Bone marrow (tissue), 2 donors: ENCODE results near the gene BTBD1.
"Not testable (repeated sequence)": the region's sequence is repeated elsewhere in the genome, so short reads cannot be mapped to it uniquely, and the experiment has no call there.

Experiments
- DNase-seq, 2 donors: peaks; one replicate each; lab custom pipeline; 2025; lab: John Stamatoyannopoulos, UW

The BTBD1 gene

GRCh38 chr15:83092309-83092976 lies 25.4 kb upstream of the BTBD1 start:
- peak; percentile 17 to 70 for DNase-seq

GRCh38 chr15:83091965-83092308 lies 24.9 kb upstream of the BTBD1 start:
- DNase-seq = not testable (repeated sequence)

GRCh38 chr15:83090465-83090864 lies 23.4 kb upstream of the BTBD1 start:
- DNase-seq = no peak

- no peak for DNase-seq
These were observed 21.8 kb upstream of the BTBD1 start for GRCh38 chr15:83088876-83089275.

- no peak for DNase-seq
These were observed 20.5 kb upstream of the BTBD1 start for GRCh38 chr15:83087576-83087975.

GRCh38 chr15:83085864-83086552 lies 19.0 kb upstream of the BTBD1 start:
- not testable (repeated sequence) for DNase-seq

- not testable (repeated sequence) for DNase-seq
These were observed 18.4 kb upstream of the BTBD1 start for GRCh38 chr15:83085461-83085860.

- no peak for DNase-seq
These were observed 15.8 kb upstream of the BTBD1 start for GRCh38 chr15:83082730-83083386.

- DNase-seq = no peak
These were observed 14.4 kb upstream of the BTBD1 start for GRCh38 chr15:83081256-83082014.

- no peak for DNase-seq
These were observed 11.7 kb upstream of the BTBD1 start for GRCh38 chr15:83078712-83079111.

- DNase-seq = no peak
These were observed 10.6 kb upstream of the BTBD1 start for GRCh38 chr15:83077491-83078230.

GRCh38 chr15:83069211-83069642 lies 2.2 kb upstream of the BTBD1 start:
- DNase-seq = not testable (repeated sequence)

GRCh38 chr15:83068054-83068453 lies 1.0 kb upstream of the BTBD1 start:
- DNase-seq = no peak

GRCh38 chr15:83067638-83067962 lies 548 bp upstream of the BTBD1 start:
- DNase-seq = no peak

- no peak for DNase-seq
These were observed 868 bp downstream of the BTBD1 start for GRCh38 chr15:83066034-83066733.

GRCh38 chr15:83065431-83065830 lies 1.6 kb downstream of the BTBD1 start:
- no peak for DNase-seq

GRCh38 chr15:83064859-83065258 lies 2.2 kb downstream of the BTBD1 start:
- no peak for DNase-seq

GRCh38 chr15:83063551-83063950 lies 3.5 kb downstream of the BTBD1 start:
- DNase-seq = no peak

GRCh38 chr15:83062768-83063180 lies 4.3 kb downstream of the BTBD1 start:
- peak in 1 of 2 donors; percentile 43 for DNase-seq

GRCh38 chr15:83061680-83062079 lies 5.4 kb downstream of the BTBD1 start:
- DNase-seq = no peak

- DNase-seq = no peak
These were observed 9.2 kb downstream of the BTBD1 start for GRCh38 chr15:83057696-83058376.
